NOMO-1 treated with dmso at 0.1 percent for 144 hours (cell line): Measurements from ENCODE around the gene PGLYRP3.
"Not testable (repeated sequence)": the region's sequence is repeated elsewhere in the genome, so short reads cannot be mapped to it uniquely, and the experiment has no call there.

Experiments used
- DNase-seq: peaks from one replicate; lab custom pipeline; 2025; ENCODE audit not compliant: unreplicated experiment; lab: John Stamatoyannopoulos, UW

Gene PGLYRP3

DNA sequence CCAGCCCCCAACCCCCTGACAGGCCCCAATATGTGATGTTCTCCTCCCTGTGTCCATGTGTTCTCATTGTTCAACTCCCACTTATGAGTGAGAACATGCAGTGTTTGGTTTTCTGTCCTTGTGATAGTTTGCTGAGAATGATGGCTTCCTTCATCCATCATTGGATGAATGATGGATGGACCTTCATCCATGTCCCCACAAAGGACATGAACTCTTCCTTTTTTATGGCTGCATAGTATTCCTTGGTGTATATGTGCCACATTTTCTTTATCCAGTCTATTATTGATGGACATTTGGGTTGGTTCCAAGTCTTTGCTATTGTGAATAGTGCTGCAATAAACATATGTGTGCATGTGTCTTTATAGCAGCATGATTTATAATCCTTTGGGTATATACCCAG, 1.6 kb upstream of the PGLYRP3 start:
- not testable (repeated sequence) for DNase-seq

DNA sequence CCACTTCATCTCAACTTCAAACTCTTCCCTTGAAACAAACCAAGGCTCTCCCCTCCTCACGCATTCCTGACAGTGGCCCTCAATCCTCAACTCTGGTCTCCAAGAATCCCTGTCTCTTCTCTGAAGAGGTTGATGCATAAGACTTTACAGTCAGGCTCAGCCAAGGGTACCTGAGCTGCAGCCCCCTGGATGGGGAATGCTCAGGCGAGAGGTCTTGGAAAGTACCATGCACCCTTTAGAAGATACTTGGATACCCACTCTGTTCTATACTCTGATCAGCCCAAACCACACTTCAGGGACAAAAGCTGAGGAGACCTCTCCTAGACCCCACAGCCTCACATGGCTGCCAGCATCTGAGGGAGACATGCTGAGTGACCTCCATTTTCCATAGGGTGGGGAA, 536 bp upstream of the PGLYRP3 start:
- DNase-seq, result no peak

DNA sequence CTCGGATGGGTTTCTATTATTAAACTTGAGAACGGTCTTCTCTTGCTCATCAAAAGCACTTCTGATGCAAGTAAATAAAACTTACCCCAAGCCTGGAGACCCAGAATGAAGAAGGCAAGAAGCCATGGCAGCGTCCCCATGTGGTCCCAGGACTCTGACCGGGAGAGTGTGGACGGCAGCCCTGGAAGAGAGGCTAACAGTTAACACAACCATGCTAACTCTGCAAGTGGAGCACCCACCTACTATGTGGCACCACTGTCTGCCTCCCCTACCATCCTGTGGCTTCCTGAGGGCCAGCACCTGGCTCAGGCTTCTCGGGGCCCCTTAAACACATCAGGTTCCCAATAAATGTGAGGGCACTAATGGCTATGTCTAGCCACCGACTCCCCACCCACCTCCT, 2.2 kb downstream of the PGLYRP3 start:
- no peak for DNase-seq

DNA sequence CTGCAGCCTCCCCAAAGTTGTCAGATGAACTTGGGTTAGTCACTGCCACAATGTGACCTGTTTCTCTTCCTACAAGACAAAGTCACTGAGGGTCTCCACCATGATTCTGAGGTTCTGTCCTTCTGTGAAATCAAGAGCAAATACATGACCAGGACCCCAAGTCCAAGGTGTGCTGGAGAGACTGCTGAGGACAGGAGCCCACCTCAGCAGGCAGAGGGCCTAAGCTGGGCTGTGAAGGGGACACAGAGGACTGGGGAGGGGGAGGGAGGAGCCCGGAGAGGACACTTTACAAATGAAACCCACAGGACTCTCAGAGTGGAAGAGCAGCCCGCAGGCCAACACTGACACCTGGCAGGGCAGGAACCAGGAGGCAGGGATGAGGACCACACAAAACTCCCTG, 3.3 kb downstream of the PGLYRP3 start:
- no peak for DNase-seq

DNA sequence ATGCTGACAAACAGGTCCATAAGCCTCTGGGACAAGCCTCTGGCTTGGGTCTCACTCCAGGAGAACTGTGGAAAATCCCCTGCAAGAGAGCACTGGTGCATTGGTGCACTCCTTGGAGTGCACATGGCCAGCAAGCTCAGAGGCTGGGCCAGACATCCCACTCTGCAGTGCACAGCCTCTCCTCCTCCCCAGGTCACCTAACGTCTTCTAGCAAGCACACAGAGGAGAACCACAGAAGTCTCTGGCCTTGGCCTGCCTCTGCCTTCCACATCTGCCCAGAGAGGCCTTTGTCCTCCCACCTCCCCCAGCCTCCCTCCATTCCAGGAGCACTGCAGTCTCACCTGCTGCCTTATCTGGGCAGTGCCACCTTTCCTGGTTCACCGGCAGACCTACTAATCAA, 4.2 kb downstream of the PGLYRP3 start:
- DNase-seq, result no peak

DNA sequence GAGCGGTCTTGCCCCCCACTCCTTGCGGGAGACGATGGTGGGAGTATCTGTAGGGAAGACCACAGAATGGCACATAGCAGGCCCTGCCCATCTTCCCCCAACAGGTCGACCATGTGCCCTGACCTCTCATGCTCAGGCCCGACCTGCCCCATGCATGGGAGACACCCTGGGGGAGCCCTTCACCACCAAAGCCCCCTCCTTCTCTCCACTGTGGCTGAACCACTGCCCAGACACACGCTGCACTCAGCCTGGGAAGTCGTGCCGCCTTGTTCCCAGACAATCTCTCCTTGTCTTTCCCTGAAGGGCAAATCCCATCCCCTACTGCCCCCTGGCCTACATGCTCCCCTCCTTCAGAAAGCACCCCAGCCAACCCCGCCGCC, 5.5 kb downstream of the PGLYRP3 start:
- DNase-seq, result no peak

DNA sequence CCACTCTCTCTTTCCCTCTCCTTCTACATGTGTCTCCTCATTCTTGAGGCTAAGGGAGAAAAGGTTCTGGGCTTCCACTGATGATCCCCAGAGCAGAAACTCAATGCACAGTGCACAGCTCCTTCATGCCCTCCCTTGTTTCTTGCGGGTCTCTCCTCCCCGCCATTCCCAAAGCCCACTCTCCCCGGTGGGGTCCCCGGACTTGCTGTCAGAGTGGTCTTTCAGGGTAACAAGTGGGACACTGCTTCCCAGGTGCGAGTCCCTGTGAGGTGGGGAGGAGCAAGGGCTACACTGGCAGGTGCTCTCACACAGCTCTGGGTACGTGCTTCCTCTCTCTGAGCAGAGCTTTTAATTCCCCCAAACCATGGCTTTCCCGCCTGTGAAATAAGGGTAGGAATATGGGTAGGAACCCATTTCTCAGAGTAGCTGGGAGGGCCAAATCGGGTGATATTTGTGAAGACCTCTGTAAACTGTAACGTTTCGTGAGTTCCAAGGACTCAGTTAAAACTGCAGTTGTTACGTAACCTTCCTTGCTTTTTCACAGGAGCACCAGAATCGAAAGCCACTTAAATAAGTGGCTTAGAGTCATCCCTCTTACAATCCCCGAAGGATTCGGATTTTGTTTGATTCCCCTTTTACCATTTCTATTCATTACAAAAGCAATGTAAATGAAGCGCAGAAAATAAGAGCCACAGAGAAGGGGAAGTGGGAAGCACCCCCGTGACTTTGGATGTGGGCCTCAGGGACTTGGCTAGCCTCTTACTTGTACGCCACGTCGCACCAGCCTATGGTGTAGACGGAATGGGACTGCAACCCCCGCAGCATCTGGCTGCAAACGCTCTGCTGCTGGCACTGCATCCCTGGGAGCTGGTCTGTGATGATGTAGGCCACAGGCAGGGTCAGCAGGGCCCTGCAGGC, 6.2 kb downstream of the PGLYRP3 start:
- DNase-seq, result peak; percentile 24

DNA sequence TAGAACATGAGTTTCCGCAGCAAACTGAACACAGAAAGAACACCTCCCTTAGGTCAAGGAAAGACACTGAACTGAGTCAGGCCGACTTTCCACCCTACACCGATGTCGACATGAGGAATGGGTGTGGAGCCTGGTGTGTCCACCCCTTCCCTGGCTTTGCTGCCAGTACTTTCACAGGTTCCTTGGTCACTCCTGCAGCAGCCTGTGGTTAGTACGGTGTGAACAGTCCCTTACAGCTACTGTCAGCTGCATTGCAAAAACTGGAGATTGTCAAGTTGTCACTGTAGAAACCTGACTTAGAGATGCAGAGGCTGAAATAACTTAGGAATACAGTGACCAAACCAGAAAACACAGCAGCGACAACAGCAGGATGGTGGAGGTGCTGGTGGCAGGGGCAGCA, 7.1 kb downstream of the PGLYRP3 start:
- no peak for DNase-seq

DNA sequence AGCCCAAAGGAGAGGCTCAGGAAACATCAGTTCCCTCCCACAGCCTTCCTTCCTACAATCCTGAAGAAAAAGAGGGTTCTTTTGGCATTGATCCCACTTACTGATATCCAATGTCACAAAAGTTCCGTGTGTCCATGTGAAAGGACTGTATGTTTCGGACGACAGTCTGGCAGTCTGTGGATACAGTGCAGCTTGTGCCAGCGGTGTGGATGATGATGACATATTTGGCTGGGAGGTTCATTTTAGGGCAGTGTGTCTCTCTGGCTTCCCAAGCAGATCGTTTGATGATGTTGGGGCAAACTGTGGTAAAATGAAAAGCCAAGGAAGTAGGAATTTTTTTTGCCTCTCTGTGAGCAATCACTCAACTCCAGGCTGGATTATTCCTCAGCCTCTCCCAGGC, 10.4 kb downstream of the PGLYRP3 start:
- no peak for DNase-seq

DNA sequence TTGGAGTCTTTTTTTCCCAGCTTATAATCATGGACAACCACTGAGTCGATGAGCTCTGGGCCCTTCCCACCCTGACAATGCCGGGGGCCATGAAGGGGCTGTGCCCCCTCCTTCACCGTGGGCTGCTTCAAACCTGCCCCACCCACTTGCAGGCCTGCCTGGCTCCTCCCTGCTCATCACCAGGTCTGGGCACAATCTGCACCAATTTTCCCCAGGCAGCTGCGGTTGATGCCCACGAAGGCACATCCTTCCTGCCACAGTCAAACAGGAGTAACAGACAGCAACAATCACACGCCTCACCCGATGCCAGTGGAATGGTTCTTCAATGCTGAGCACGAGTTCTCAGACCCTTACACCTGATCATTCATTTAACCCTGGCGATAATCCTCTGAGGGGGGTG, 18.9 kb downstream of the PGLYRP3 start:
- no peak for DNase-seq

DNA sequence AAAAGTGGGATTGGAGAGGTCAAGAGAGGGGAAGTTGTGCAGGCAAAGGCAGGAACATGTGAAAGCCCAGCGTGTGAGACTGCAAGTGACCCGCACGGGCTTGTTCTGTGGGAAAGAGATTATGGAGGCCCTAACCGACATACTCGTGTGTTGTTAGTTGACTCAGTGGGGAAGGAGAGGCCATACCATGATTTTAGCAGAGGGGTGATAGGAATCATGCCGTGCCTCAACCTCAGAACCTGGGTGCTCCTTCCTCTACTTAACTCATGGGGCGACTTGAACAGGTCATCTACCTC, 19.3 kb downstream of the PGLYRP3 start:
- no peak for DNase-seq

DNA sequence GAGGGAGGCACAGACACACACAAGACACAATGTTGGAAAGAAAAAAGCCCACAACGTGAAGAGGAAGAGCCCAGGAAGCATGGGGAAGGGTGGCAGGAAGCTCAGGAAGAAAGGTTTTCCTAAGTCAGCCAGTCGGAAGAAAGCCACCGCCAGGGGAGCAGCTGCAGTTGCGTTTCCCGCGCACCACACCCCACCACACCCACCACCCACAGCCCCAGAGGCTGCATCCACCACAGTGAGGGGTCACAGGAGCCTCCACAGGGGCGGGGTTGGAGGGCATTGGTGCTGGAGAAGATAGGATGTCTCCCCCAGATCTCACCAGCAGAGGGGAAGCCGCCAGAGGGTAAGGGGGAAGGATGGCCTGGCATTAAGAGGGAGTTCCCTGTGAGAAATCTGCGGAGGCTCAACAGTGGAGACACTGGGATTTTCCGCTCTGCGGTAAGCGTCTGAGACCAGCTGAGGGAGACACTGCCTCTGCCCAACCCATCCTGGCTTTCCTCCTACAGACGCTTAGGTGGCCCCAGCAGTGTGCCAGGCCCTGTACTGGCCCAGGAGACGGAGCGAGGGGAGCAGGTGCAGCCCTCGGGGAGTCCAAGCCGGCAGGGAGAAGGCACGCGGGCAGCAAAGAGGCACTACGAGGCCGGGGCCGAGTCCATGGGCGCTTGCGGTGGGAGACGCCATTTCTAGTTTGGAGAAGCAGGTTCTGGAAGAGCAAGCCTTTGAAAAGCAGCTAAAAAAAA, 19.8 kb downstream of the PGLYRP3 start:
- DNase-seq, result no peak

DNA sequence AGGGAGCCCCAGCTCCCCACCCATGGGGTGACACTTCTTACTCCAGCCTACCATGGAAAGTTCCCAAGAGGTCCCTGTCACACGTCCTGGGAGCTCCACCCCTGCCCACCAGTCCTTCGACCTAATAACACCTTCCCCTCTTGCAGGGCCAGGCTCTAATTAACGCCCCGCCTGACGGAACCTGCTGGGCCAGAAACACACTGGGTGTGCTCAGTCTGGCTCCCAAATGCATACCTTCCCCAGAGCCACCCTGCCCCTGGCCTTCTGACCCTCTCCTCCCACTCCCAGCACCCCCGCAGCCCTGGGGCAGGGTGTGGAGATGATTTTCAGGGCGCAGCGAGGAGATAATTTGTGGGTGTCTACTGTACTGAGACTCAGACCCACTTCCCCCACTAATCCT, 20.6 kb downstream of the PGLYRP3 start:
- no peak for DNase-seq

DNA sequence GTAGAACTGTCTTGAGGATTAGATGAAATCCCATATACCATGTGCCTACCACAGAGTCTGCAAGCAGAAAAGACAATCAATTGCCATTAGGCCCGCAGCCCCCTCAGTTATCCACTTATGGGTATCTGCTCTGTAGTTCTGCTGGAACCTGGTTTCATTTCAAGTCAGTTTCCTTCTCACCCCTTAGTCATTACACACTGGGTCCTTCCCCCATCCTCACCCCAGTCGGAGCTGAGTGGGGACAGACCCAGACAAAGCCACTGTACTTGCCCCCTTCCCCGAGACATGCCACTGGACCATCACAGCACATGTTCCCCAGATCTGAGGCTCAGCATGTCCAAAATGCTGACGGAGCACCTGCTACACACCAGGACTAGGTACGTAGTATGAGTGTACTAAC, 21.2 kb downstream of the PGLYRP3 start:
- DNase-seq, result no peak

DNA sequence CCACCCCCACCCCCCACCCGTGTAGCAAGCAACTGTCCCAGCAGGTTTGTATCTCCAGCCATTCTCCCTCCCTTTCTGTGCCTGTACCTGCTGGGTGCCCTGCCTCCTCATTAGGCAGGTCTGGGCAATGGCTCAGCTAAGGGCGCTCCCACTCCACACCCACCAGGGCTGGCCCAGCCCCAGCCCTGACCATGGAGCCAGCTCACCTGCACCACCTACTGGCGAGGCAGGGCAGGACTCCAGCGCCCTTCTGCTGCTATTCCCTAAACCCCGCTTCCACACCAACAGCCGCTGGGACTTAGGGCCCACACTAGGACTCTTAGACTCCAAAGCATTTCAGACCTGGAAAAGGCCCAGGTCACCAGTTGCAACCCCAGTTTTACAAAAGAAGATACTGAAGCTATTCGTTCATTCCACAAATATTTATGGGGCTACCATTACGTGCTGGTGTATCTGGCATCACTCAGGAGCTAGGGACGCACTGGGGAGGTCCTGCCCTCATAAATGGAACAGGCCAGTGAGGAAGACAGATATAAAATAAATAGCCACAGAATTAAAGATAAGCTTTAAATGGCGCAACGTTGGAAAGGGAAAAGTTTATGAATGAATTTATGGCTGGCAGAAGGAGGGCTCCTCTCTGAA, 24.0 kb downstream of the PGLYRP3 start:
- no peak for DNase-seq

DNA sequence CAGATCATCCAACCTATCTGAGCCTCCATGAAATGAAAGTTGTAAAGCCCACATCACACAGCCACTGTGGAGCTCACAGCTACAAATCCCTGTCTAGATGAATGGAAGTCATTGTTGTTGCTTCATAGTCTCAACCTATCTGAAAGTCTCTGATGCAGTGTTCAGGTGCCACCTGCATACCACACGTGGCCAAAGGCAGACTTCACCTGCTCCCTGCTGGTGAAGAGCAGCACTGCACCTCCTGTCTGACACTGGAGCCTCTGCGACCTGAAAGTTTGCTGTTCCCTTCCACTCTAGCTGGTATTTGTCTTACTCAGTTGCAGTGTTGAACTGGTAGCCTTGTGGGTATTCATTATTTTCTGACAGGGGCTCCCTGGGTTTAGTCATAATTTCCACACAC, 34.9 kb downstream of the PGLYRP3 start:
- DNase-seq, result peak; percentile 19

DNA sequence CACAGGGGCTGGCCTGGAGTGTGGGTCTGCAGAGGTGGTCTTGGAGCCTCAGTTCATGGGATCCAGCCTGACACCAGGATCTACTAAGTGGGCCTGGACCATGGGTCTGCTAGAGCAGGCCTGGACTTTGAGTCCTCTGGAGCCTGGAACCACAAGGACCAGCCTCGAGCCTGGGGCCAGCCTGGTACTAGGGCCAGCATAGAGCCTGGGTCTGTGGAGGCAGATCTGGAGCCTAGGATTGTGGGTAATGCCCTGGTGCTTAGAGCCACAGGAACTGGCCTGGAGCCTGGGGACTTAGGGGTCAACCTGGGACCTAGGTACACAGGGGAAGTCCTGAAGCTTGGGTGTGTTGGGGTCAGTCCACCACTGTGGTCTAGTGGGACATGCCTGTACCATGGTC, 40.6 kb downstream of the PGLYRP3 start:
- DNase-seq, result no peak

DNA sequence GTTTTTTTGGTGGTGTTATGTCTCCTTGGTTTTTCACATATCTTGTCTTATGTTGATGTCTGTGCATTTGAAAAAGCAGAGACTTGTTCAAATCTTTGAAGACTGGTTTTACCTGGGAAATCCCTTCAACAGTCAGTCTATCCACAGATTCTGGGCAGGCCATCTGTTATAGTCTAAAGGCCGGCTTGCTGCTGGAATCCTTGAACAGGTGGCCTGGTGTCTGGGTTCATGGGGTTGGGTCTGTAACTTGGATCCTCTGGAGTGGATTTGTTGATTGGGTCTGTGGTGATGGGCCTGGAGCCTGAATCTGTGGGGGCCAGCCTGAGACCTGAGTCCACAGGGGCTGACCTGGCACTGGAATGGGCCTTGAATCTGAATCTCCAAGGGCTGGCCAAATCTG, 41.0 kb downstream of the PGLYRP3 start:
- DNase-seq, result no peak

DNA sequence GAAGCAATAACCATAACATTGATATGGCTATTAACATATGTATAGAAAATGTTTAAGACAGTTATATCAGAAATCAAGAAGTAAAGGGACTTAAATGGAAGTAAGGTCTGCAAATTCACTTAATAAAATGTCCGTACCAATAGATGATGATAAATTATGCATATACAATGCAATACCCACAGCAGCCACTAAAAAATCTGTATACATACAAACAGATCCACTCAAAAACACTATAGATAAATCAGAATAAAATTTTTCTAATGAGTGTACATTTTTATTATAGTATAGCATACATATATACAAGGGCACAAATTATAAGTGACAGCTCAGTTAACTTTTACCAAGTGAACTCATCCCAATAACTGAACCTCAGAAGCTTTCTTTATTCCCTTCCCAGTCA, 47.3 kb downstream of the PGLYRP3 start:
- DNase-seq, result no peak

DNA sequence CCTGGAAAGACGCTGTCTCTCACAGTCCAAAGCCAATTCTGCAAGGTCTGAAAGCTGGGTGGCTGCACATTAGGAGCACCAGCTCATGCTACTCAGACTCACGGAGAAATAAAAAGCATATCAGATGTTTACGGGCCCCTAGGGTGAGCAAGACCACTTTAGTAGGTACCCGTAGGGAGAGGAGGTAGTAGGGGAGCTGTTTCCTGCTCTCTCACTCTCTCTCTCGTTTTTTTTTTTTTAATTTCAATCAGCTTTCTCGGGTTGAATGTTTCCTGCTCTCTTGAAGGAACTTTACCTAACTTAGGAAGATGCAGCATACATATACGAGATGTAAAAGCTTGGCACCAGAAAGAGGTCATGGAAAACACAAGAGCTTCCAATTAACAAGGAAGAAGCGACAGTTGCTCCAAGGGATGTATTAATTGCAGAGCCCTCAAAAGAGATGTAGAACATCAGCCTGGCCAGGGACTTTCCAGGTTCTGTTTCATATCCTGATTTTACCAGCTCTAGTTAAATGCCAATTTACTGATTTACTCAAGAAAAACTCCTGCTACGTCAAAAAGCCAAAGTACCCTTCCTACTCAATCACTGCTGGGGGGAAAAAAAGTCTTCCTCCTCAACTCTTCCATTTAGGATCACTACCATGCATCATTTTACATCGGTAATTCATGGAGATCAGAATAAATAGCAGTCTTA, 50.1 kb downstream of the PGLYRP3 start:
- no peak for DNase-seq

DNA sequence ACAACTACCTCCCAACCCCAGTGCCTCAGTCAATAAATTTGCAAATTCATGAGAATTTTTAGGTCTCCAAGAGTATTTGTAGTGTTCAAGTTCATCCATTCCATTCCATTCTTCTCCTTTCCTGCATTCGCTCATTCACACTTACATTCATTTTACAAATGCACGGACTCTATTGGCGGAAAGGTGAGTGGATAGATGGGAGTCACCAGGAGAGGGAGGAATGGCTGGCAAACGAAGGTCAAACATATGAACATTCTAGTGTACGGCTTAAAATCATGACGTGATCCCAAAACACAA, 50.7 kb downstream of the PGLYRP3 start:
- DNase-seq, result no peak
